H9 (cell line): ENCODE data around the gene P2RX6. TPM values are rescaled to one million over a fixed set of nuclear protein-coding genes. Genes with fewer than 3 reads are reported as not detected.

Source experiments
- DNase-seq: peaks from one replicate; pipeline ENCODE4 v3.0.0-alpha.2; 2017
- H2AFZ ChIP-seq: one replicate; pipeline ENCODE4 v1.6.1; 2013; ENCODE audit warnings: mild to moderate bottlenecking, low read length, control low read depth, moderate library complexity
- H2AK5ac ChIP-seq: 2 replicates; pipeline ENCODE4 v1.6.1; 2013; ENCODE audit warnings: low read length, control low read depth, mixed read lengths; ENCODE audit not compliant: insufficient read length
- H2BK120ac ChIP-seq: one replicate; pipeline ENCODE4 v1.6.1; 2013; ENCODE audit warnings: low read depth, mild to moderate bottlenecking, low read length, control low read depth, inconsistent platforms; ENCODE audit not compliant: poor library complexity, severe bottlenecking
- H2BK12ac ChIP-seq: 2 replicates; pipeline ENCODE4 v1.6.1; 2013; ENCODE audit warnings: low read length, control low read depth, mixed read lengths, low read depth; ENCODE audit not compliant: insufficient read length
- H2BK15ac ChIP-seq: 2 replicates; pipeline ENCODE4 v1.6.1; 2013; ENCODE audit warnings: low read depth, low read length, control low read depth
- H2BK20ac ChIP-seq: one replicate; pipeline ENCODE4 v1.6.1; 2013; ENCODE audit warnings: low read depth, mild to moderate bottlenecking, low read length, control low read depth, inconsistent platforms; ENCODE audit not compliant: poor library complexity, severe bottlenecking
- H2BK5ac ChIP-seq: 2 replicates; pipeline ENCODE4 v1.6.1; 2013; ENCODE audit warnings: low read length, control low read depth, mixed read lengths; ENCODE audit not compliant: insufficient read length
- H3K14ac ChIP-seq: 2 replicates; pipeline ENCODE4 v1.6.1; 2013; ENCODE audit warnings: low read length, control low read depth; ENCODE audit not compliant: insufficient read depth
- H3K18ac ChIP-seq: 2 replicates; pipeline ENCODE4 v1.6.1; 2013; ENCODE audit warnings: low read depth, mild to moderate bottlenecking, mixed read lengths, low read length, control low read depth; ENCODE audit not compliant: insufficient read length
- H3K23ac ChIP-seq: 2 replicates; pipeline ENCODE4 v1.6.1; 2013; ENCODE audit warnings: low read length, control low read depth, mixed read lengths, low read depth; ENCODE audit not compliant: insufficient read length
- H3K23me2 ChIP-seq: 2 replicates; pipeline ENCODE4 v1.6.1; 2013; ENCODE audit warnings: low read depth, mild to moderate bottlenecking, mixed read lengths, low read length, control low read depth; ENCODE audit not compliant: insufficient read length, poor library complexity, severe bottlenecking
- H3K27ac ChIP-seq: 2 replicates; pipeline ENCODE4 v1.5.1; 2013; ENCODE audit warnings: low read length, control low read depth, mixed read lengths, low read depth; ENCODE audit not compliant: insufficient read length
- H3K27me3 ChIP-seq: 2 replicates; pipeline ENCODE4 v1.6.1; 2013; ENCODE audit warnings: low read length, control low read depth, inconsistent platforms; ENCODE audit not compliant: insufficient read depth
- H3K4ac ChIP-seq: 2 replicates; pipeline ENCODE4 v1.6.1; 2013; ENCODE audit warnings: low read depth, mild to moderate bottlenecking, control low read depth, inconsistent platforms, low read length, moderate library complexity
- H3K4me1 ChIP-seq: 2 replicates; pipeline ENCODE4 v1.6.1; 2013; ENCODE audit warnings: low read length, control low read depth, inconsistent platforms; ENCODE audit not compliant: insufficient read depth
- H3K4me2 ChIP-seq: 2 replicates; pipeline ENCODE4 v1.6.1; 2013; ENCODE audit warnings: low read length, control low read depth, mixed read lengths; ENCODE audit not compliant: insufficient read length, insufficient read depth
- H3K56ac ChIP-seq: 2 replicates; pipeline ENCODE4 v1.6.1; 2013; ENCODE audit warnings: low read depth, mild to moderate bottlenecking, mixed read lengths, low read length, control low read depth; ENCODE audit not compliant: insufficient read length
- H3K79me1 ChIP-seq: 2 replicates; pipeline ENCODE4 v1.6.1; 2013; ENCODE audit warnings: low read depth, mild to moderate bottlenecking, moderate library complexity, low read length, control low read depth, inconsistent platforms; ENCODE audit not compliant: insufficient read depth, poor library complexity, severe bottlenecking
- H3K79me2 ChIP-seq: 2 replicates; pipeline ENCODE4 v1.6.1; 2013; ENCODE audit warnings: low read length, control low read depth, inconsistent platforms; ENCODE audit not compliant: insufficient read depth
- H3K9ac ChIP-seq: 2 replicates; pipeline ENCODE4 v1.6.1; 2013; ENCODE audit warnings: low read length, control low read depth, mixed read lengths; ENCODE audit not compliant: insufficient read length; ENCODE audit errors: extremely low read depth
- H3K9me3 ChIP-seq: one replicate; pipeline ENCODE4 v1.6.1; 2013; ENCODE audit warnings: low read depth, low read length, inconsistent platforms; ENCODE audit not compliant: control insufficient read depth
- H3T11ph ChIP-seq: one replicate; pipeline ENCODE4 v1.6.1; 2013; ENCODE audit warnings: mild to moderate bottlenecking, low read length, control low read depth, inconsistent platforms
- H4K20me1 ChIP-seq: one replicate; pipeline ENCODE4 v1.6.1; 2013; ENCODE audit not compliant: control insufficient read depth, insufficient read length, insufficient read depth
- H4K5ac ChIP-seq: 2 replicates; pipeline ENCODE4 v1.6.1; 2013; ENCODE audit warnings: low read depth, mild to moderate bottlenecking, mixed read lengths, low read length, control low read depth; ENCODE audit not compliant: insufficient read length
- H4K8ac ChIP-seq: replicated peaks from 2 replicates; pipeline ENCODE4 v1.6.1; 2013; ENCODE audit warnings: low read length, control low read depth, mixed read lengths, low read depth; ENCODE audit not compliant: insufficient read length
- H4K91ac ChIP-seq: 2 replicates; pipeline ENCODE4 v1.6.1; 2013; ENCODE audit warnings: low read depth, mild to moderate bottlenecking, moderate library complexity, mixed read lengths, low read length, control low read depth; ENCODE audit not compliant: insufficient read length
- H3K27ac Mint-ChIP-seq, 3 experiments: 2 replicates in 2 of 3; 3 replicates in 1 of 3; pipeline ENCODE4 v1.8.0; 2020 to 2021; ENCODE audit warnings: mixed read lengths in 3 of 3, mild to moderate bottlenecking in 1 of 3, moderate library complexity in 1 of 3
- H3K27me3 Mint-ChIP-seq: 2 replicates; pipeline ENCODE4 v1.8.0; 2021; ENCODE audit warnings: low read depth, mild to moderate bottlenecking, moderate library complexity, mixed read lengths
- H3K36me3 Mint-ChIP-seq, 3 experiments: 2 replicates in 2 of 3; 3 replicates in 1 of 3; pipeline ENCODE4 v1.8.0; 2020 to 2021; ENCODE audit warnings: low read depth in 3 of 3, mixed read lengths in 3 of 3; ENCODE audit not compliant: insufficient read depth in 1 of 3
- H3K4me1 Mint-ChIP-seq, 2 experiments: 2 replicates each; pipeline ENCODE4 v1.8.0; 2020; ENCODE audit warnings: mixed read lengths in 2 of 2
- H3K4me3 Mint-ChIP-seq, 2 experiments: 2 replicates in 1 of 2; 3 replicates in 1 of 2; pipeline ENCODE4 v1.8.0; 2020 to 2021; ENCODE audit warnings: mild to moderate bottlenecking in 2 of 2, mixed read lengths in 2 of 2, moderate library complexity in 1 of 2
- H3K9me3 Mint-ChIP-seq, 2 experiments: 2 replicates in 1 of 2; 3 replicates in 1 of 2; pipeline ENCODE4 v1.8.0; 2020; ENCODE audit warnings: mild to moderate bottlenecking in 2 of 2, mixed read lengths in 2 of 2, moderate library complexity in 1 of 2
- WGBS: extraction: QIAGEN DNeasy Blood & Tissue Kit; methylation state at CpG from one replicate; pipeline ENCODE4 v1.1.7; 2013; ENCODE audit warnings: missing lambda C conversion rate, low lambda C conversion rate, mixed read lengths; ENCODE audit not compliant: insufficient read length; ENCODE audit errors: extremely low coverage; 5-methylcytosine and 5-hydroxymethylcytosine counted together
- total RNA-seq: library from RNA; stranded (reverse); gene quantifications from 2 replicates; pipeline ENCODE4 v1.2.1, GENCODE V29; 2021
- TF ChIP-seq, protein P1 (sequence below): fragments of 200-600 bp; sonication (generic); conservative IDR thresholded peaks from 3 replicates; pipeline ENCODE4 v1.8.0; 2021; ENCODE audit warnings: antibody characterized with exemption, mild to moderate bottlenecking

P2RX6 gene
- total RNA-seq, 1 experiment from 2014 or later: not detected

DNA sequence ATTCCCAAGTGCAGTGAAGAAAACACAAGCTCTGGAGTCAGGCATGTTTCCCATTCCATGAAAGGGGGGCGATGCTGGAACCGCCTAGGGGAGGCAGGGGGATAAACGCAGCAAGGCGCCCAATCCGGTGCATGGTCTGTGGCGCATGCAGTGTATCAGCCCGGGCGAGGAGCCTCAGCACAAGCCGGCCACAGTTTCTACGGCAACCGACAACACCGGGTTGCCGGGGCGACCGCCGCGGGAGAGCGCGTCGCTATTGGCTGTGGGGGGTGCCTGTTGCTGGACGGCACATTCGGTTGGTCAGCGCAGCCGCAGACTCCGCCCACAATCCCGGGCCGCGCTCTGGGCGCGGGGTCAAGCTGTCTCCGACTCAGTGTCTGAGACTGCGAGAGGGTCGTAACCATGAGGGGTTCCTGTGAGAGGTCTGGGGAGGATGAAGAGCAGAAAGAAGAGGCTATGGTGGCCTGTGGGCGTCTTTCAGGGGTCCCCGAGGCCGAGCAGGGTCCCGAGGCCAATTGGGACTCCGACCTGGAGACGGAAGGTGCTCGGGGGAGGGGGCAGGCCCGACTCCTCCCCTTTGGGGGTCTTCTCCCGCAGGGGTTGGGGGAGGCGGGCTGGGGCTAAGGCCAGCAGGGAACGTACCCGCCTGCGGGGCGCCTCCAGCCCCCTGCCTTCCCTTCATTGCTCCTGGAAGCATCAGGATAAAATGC is 30.8 kb downstream of the P2RX6 start, which contains the start of gene LRRC74B:
Gene LRRC74B (plus strand): TSS at position 362 of the 710 bp plus-strand sequence. CDS start 41 bp downstream, at position 403.
- H3K4ac ChIP-seq: no peak within 1 kb of the TSS
- no peak within 1 kb of the TSS for H2BK5ac ChIP-seq
- H3K18ac ChIP-seq: peak within 1 kb of the TSS; percentile 18
- H3K23me2 ChIP-seq: peaks cover 4% of the 10 kb centered on the region
- H4K8ac ChIP-seq: no peak within 1 kb of the TSS
- H4K20me1 ChIP-seq: no peaks in the 10 kb centered on the region
- peak; percentile 97 for DNase-seq
- H3K56ac ChIP-seq: no peak within 1 kb of the TSS
- no peak within 1 kb of the TSS for H4K91ac ChIP-seq
- H3K27me3 ChIP-seq: no peaks in the 10 kb centered on the region
- no peaks in the 10 kb centered on the region for H3K9me3 Mint-ChIP-seq
- no peak within 1 kb of the TSS for H2BK12ac ChIP-seq
- H3K14ac ChIP-seq: no peak within 1 kb of the TSS
- H3T11ph ChIP-seq: no peak within 1 kb of the TSS
- no peak within 1 kb of the TSS for H3K27ac ChIP-seq
- no CpG with 5 or more reads among the region's 47 CpGs for WGBS
- no peaks in the 10 kb centered on the region for H3K79me2 ChIP-seq
- H3K9ac ChIP-seq: no peak within 1 kb of the TSS
- no peak within 1 kb of the TSS for H2AK5ac ChIP-seq
- peak within 1 kb of the TSS; percentile 63 for H3K4me2 ChIP-seq
- H3K79me1 ChIP-seq: no peaks in the 10 kb centered on the region
- no peaks in the 10 kb centered on the region for H3K4me1 ChIP-seq
- no peak within 1 kb of the TSS for H3K23ac ChIP-seq
- peaks cover 15 to 17% of the 10 kb centered on the region in 2 experiments for H3K4me1 Mint-ChIP-seq
- H2BK120ac ChIP-seq: no peak within 1 kb of the TSS
- peaks cover 27% of the 10 kb centered on the region for H3K27me3 Mint-ChIP-seq
- no peaks in the 10 kb centered on the region for H3K36me3 Mint-ChIP-seq
- TF ChIP-seq, protein P1, sequence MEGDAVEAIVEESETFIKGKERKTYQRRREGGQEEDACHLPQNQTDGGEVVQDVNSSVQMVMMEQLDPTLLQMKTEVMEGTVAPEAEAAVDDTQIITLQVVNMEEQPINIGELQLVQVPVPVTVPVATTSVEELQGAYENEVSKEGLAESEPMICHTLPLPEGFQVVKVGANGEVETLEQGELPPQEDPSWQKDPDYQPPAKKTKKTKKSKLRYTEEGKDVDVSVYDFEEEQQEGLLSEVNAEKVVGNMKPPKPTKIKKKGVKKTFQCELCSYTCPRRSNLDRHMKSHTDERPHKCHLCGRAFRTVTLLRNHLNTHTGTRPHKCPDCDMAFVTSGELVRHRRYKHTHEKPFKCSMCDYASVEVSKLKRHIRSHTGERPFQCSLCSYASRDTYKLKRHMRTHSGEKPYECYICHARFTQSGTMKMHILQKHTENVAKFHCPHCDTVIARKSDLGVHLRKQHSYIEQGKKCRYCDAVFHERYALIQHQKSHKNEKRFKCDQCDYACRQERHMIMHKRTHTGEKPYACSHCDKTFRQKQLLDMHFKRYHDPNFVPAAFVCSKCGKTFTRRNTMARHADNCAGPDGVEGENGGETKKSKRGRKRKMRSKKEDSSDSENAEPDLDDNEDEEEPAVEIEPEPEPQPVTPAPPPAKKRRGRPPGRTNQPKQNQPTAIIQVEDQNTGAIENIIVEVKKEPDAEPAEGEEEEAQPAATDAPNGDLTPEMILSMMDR: no peak
- H3K9me3 ChIP-seq: no peaks in the 10 kb centered on the region
- no peak within 1 kb of the TSS for H2BK20ac ChIP-seq
- no peak within 1 kb of the TSS for H4K5ac ChIP-seq
- peak within 1 kb of the TSS; percentile 79 to 92 for H3K4me3 Mint-ChIP-seq
- peak within 1 kb of the TSS; percentile 59 to 97 (median 81); a peak in 5 of 7 replicates for H3K27ac Mint-ChIP-seq
- H2AFZ ChIP-seq: no peak within 1 kb of the TSS
- H2BK15ac ChIP-seq: no peak within 1 kb of the TSS
